Ovary (tissue), 9 donors: ENCODE data around the gene UGT1A5. TPM values are rescaled to one million over a fixed set of nuclear protein-coding genes. Genes with fewer than 3 reads are reported as not detected.

Experiments
- DNase-seq, 5 donors: peaks; one replicate each; pipeline ENCODE4 v3.0.0-alpha.2; 2019 to 2020
- H3K27ac ChIP-seq, 2 donors: fragments of 200-600 bp; one replicate each; pipeline versions ENCODE4 v1.5.1 to v1.8.0; 2019 to 2022
- H3K27me3 ChIP-seq: fragments of 200-600 bp; one replicate; pipeline ENCODE4 v1.8.0; 2022
- H3K36me3 ChIP-seq: fragments of 200-600 bp; sonication (generic); one replicate; pipeline ENCODE4 v1.5.1; 2019
- H3K4me1 ChIP-seq: one replicate; pipeline ENCODE4 v1.8.1; 2013; ENCODE audit warnings: mild to moderate bottlenecking, moderate library complexity; ENCODE audit not compliant: insufficient read depth
- H3K4me3 ChIP-seq: fragments of 200-600 bp; sonication (generic); one replicate; pipeline ENCODE4 v1.5.1; 2017
- H3K9me3 ChIP-seq, 2 donors: fragments of 200-600 bp in 1 of 2; sonication (generic) in 1 of 2; one replicate each; pipeline versions ENCODE4 v1.5.1 to v1.8.1; 2013 to 2019; ENCODE audit warnings: mild to moderate bottlenecking in 1 of 2, moderate library complexity in 1 of 2
- EP300 ChIP-seq: sonication (generic); formaldehyde crosslinking; IDR thresholded peaks from one replicate; pipeline ENCODE4 v1.6.1; 2017; ENCODE audit warnings: antibody characterized with exemption
- POLR2A ChIP-seq: fragments of 450-650 bp; IDR thresholded peaks from one replicate; pipeline ENCODE4 v1.6.1; 2017; ENCODE audit warnings: antibody characterized with exemption, mild to moderate bottlenecking, moderate library complexity
- WGBS, 3 donors: extraction: QIAGEN DNeasy Blood & Tissue Kit in 1 of 3; methylation state at CpG; one replicate each; pipeline versions ENCODE4 v1.1.5 to v1.1.7; 2013 to 2017; 5-methylcytosine and 5-hydroxymethylcytosine counted together
- intact Hi-C, 4 donors: fragments of 100-400 bp; cut with DNase I; formaldehyde crosslinking; loops; one replicate each; pipeline versions ENCODE4 v1.11.0 to v1.15.1; 2022 to 2023
- polyA plus RNA-seq, 2 donors: library from polyadenylated mRNA; stranded (reverse); fragments of 200-250 nt in 1 of 2; fragments of 350-450 nt in 1 of 2; fragmentation: Illumina TruSeq in 1 of 2; extraction: RNeasy Lipid Tissue Mini Kit (QIAGEN cat#74804) in 1 of 2; gene quantifications; one replicate each; pipeline ENCODE4 v1.2.3, GENCODE V29; 2013 to 2014
- total RNA-seq, 7 donors: library from RNA; depleted of rRNA in 2 of 7; stranded (reverse); fragments of >200 nt in 2 of 7; fragmentation: NEBNext Ultra II Directional in 3 of 7; extraction: Animal tissue kit (Norgen Biotek cat#: 25700) in 3 of 7; gene quantifications; one replicate each; pipeline versions ENCODE4 v1.1.0 to v1.2.4, GENCODE V29; 2016 to 2023
- TF ChIP-seq, protein P1 (sequence below), 3 donors: fragments of 450-650 bp in 2 of 3; fragments of 200-600 bp in 1 of 3; IDR thresholded peaks; one replicate each; pipeline versions ENCODE4 v1.5.1 to v1.8.0; 2016 to 2022; ENCODE audit warnings: antibody characterized with exemption in 3 of 3, mild to moderate bottlenecking in 1 of 3
- donor health status: DM: no; HTN: no; CAD: no; lungs with moderate emphysema.
- donor health status: DM: no; HTN: no; CAD: no.
- donor health status: Bipolar disorder and iron deficiency.
- donor health status: DM: yes; HTN: yes; CAD: no.
- donor health status: DM: no; HTN: no; CAD: no.
- donor health status: DM: yes; HTN: yes; CAD: no.

Gene UGT1A5
- total and polyA plus RNA-seq, 9 donors, result not detected

DNA sequence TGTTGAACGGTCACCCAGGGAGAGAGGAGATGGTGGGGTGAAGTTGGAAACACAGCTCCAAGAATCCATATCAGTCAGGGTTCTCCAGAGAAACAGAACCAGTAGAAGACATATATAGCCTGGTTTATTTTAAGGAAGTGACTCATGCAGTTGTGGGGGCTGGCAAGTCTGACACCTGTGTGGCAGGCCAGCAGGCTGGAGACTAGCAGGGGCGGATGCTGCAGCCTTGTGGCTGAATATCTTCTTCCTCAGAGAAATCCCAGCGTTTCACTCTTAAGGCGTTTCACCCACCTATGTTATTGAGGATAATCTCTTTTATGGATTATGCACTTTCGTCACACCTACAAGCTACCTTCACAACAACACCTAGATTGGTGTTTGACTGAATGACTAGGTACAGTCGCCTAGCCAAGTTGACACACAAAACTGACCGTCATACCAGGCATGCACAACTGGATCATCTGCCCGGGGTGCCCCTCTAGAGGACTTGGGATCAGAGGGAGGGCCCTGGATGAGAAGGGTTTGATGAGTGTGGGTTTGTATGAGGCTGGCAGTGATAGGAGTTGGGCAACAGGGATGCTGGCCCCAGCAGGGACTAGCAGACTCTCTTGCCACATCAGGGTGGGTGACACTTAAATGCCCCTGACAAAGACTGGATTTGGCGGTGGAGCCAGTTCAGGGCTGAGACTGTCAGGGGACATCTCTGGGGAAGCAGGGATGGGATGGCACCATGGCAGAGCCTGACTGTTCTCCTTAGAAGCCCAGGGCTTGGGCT lies 88.8 kb downstream of the UGT1A5 start:
- Histone ChIP-seq H3K27me3 (no peaks in the 10 kb centered on the region), H3K4me3 (no peak overlapping the region), H3K27ac (no peak overlapping the region), H3K36me3 (no peaks in the 10 kb centered on the region), H3K4me1 (no peaks in the 10 kb centered on the region), H3K9me3 (no peaks in the 10 kb centered on the region)
- TF ChIP-seq EP300 (no peak), POLR2A (no peak)
- TF ChIP-seq, protein P1, sequence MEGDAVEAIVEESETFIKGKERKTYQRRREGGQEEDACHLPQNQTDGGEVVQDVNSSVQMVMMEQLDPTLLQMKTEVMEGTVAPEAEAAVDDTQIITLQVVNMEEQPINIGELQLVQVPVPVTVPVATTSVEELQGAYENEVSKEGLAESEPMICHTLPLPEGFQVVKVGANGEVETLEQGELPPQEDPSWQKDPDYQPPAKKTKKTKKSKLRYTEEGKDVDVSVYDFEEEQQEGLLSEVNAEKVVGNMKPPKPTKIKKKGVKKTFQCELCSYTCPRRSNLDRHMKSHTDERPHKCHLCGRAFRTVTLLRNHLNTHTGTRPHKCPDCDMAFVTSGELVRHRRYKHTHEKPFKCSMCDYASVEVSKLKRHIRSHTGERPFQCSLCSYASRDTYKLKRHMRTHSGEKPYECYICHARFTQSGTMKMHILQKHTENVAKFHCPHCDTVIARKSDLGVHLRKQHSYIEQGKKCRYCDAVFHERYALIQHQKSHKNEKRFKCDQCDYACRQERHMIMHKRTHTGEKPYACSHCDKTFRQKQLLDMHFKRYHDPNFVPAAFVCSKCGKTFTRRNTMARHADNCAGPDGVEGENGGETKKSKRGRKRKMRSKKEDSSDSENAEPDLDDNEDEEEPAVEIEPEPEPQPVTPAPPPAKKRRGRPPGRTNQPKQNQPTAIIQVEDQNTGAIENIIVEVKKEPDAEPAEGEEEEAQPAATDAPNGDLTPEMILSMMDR (IDR thresholded peaks at IDR 0.05), result no peak
- 74 to 79% (median 77%) methylated on average over 9 of the region's 9 CpGs for WGBS, 3 donors
- intact Hi-C loops, result no loop called here
- DNase-seq, result peak in 2 of 5 donors; percentile 3 to 7

DNA sequence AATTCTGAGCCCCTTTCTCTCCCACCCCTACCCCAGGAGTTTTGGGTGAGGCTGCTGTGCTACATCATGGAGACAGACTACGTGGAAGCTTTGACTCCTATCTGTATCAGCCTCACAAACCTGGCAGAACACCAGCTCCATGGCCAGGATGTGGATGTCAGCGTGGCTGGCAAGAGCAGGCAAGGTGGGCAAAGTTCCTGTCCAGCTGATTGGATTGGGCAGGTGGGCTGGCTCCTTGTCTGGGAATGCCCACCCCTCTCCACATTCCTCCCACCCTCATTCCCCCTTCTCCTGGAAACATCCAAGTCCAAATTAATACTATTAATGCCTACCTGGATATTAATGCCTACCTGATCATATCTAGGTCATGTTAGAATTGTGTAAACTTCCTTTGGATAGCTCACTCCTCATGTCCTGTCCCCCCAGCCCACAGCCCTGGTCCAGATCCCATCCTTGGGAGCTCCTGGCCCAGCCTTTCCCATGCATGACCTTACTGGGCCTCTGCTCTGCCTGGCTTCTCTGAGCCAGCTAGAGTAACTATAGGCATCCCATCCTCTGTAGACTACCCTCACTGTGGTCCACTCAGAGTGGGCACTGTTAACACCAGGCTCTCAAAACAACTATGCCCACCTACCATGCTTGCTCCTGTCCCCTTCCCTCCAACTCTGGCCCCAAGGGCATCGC lies 89.6 kb downstream of the UGT1A5 start:
- peak in 1 of 5 donors; percentile 17 for DNase-seq
- Histone ChIP-seq H3K27me3 (no peaks in the 10 kb centered on the region), H3K4me3 (no peak overlapping the region), H3K27ac (no peak overlapping the region), H3K9me3 (no peaks in the 10 kb centered on the region), H3K4me1 (no peaks in the 10 kb centered on the region), H3K36me3 (no peaks in the 10 kb centered on the region)
- intact Hi-C loops, result no loop called here
- 46 to 70% (median 61%) methylated on average over 3 of the region's 3 CpGs for WGBS, 3 donors
- TF ChIP-seq EP300 (no peak), POLR2A (no peak)
- TF ChIP-seq, protein P1 (IDR thresholded peaks at IDR 0.05), result no peak

DNA sequence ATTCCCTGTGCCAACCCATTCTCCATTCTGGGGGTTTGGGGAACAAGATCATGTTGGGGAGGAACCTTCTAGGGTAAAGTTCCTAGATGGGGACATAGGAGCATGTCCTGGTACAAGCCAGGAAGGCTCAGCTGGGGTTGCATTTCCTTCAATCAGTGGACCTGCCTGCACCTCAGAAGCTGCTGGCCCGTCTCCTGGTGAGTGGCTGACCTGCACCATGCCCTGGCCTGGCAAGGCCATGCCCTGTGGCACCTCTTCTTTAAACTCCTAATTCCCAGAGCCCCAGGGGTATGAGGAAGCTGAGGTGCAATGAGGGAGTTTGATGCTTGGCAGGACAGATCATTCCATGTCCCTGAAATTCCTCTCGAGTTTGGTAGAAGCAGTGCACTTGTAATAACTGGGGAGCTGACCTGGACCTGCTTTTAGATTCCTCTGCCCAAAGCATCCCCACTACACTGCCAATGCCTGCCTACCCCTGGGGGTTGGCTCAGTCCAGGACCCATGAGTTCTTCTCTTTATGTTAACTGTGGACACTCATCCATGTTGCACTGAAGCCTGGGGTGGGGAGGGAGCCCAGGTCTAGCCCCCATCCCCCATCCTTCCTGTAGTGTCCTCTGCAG lies 90.7 kb downstream of the UGT1A5 start:
- no peaks in the 10 kb centered on the region for H3K4me1 ChIP-seq
- H3K9me3 ChIP-seq, result no peaks in the 10 kb centered on the region
- no peaks in the 10 kb centered on the region for H3K27me3 ChIP-seq
- H3K27ac ChIP-seq, result no peak overlapping the region
- H3K4me3 ChIP-seq, result no peak overlapping the region
- intact Hi-C loops, result no loop called here
- DNase-seq, result peak in 1 of 5 donors; percentile 14
- 52 to 66% (median 59%) methylated on average over 2 of the region's 2 CpGs for WGBS, 3 donors
- H3K36me3 ChIP-seq, result no peaks in the 10 kb centered on the region
- TF ChIP-seq EP300, result no peak
- TF ChIP-seq POLR2A, result no peak
- TF ChIP-seq, protein P1 (IDR thresholded peaks at IDR 0.05), result no peak

DNA sequence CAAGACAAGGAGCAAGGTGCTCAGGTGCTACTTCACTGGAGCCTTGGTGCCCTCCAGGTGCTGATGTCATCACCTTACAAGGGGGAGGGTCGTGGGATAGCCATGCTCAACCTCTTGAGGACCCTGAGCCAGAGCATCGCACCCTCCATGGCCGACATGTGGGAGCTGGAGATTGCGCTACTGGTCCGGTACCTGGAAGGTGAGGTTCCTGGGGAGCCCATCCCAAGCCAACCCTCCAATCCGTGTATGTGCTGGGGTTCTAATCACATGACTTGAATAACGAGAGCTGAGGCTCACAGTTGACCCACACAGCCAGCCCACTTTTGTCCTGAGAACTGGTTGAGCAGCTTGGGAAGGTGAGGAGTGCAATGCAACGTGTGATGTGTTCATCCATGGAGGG lies 91.3 kb downstream of the UGT1A5 start:
- Histone ChIP-seq H3K9me3 (no peaks in the 10 kb centered on the region), H3K27ac (no peak overlapping the region), H3K36me3 (no peaks in the 10 kb centered on the region), H3K4me1 (no peaks in the 10 kb centered on the region), H3K4me3 (no peak overlapping the region), H3K27me3 (no peaks in the 10 kb centered on the region)
- TF ChIP-seq, protein P1 (IDR thresholded peaks at IDR 0.05), result no peak
- TF ChIP-seq EP300, result no peak
- TF ChIP-seq POLR2A, result no peak
- no peak for DNase-seq
- 59 to 73% (median 60%) methylated on average over 8 of the region's 8 CpGs for WGBS, 3 donors
- intact Hi-C loops, result no loop called here
